IPS-18a (cell line): ENCODE data around the gene ALDH4A1.

ENCODE experiments used
- H3K27ac ChIP-seq: one replicate; pipeline ENCODE4 v1.5.1; 2013; ENCODE audit warnings: low read length
- H3K27me3 ChIP-seq: one replicate; pipeline ENCODE4 v1.6.1; 2013; ENCODE audit warnings: mild to moderate bottlenecking, low read length; ENCODE audit not compliant: control insufficient read depth, insufficient read depth
- H3K36me3 ChIP-seq: one replicate; pipeline ENCODE4 v1.6.1; 2013; ENCODE audit warnings: low read depth, low read length; ENCODE audit not compliant: control insufficient read depth
- H3K4me1 ChIP-seq: one replicate; pipeline ENCODE4 v1.6.1; 2013; ENCODE audit warnings: low read depth, low read length; ENCODE audit not compliant: control insufficient read depth
- H3K4me3 ChIP-seq: one replicate; pipeline ENCODE4 v1.5.1; 2013; ENCODE audit warnings: low read length
- H3K9ac ChIP-seq: one replicate; pipeline ENCODE4 v1.6.1; 2013; ENCODE audit warnings: mild to moderate bottlenecking, low read length, moderate library complexity
- H3K9me3 ChIP-seq: one replicate; pipeline ENCODE4 v1.6.1; 2013; ENCODE audit warnings: low read depth, low read length; ENCODE audit not compliant: control insufficient read depth

Gene ALDH4A1

GRCh38 chr1:18868801-18869424 lies 33.4 kb downstream of the ALDH4A1 start:
- Histone ChIP-seq H3K9me3 (no peaks in the 10 kb centered on the region), H3K4me3 (no peak overlapping the region), H3K27me3 (no peaks in the 10 kb centered on the region), H3K9ac (no peak overlapping the region), H3K4me1 (no peaks in the 10 kb centered on the region), H3K36me3 (no peaks in the 10 kb centered on the region), H3K27ac (no peak overlapping the region)

GRCh38 chr1:18868354-18868753 lies 34.0 kb downstream of the ALDH4A1 start:
- no peak overlapping the region for H3K9ac ChIP-seq
- no peaks in the 10 kb centered on the region for H3K36me3 ChIP-seq
- H3K27ac ChIP-seq, result no peak overlapping the region
- H3K4me3 ChIP-seq, result no peak overlapping the region
- no peaks in the 10 kb centered on the region for H3K4me1 ChIP-seq
- H3K27me3 ChIP-seq, result no peaks in the 10 kb centered on the region
- H3K9me3 ChIP-seq, result no peaks in the 10 kb centered on the region

GRCh38 chr1:18866846-18867245 lies 35.5 kb downstream of the ALDH4A1 start:
- Histone ChIP-seq H3K27me3 (no peaks in the 10 kb centered on the region), H3K9ac (no peak overlapping the region), H3K4me1 (no peaks in the 10 kb centered on the region), H3K4me3 (no peak overlapping the region), H3K9me3 (no peaks in the 10 kb centered on the region), H3K36me3 (no peaks in the 10 kb centered on the region), H3K27ac (no peak overlapping the region)

GRCh38 chr1:18866314-18866713 lies 36.0 kb downstream of the ALDH4A1 start:
- Histone ChIP-seq H3K9ac (no peak overlapping the region), H3K4me1 (no peaks in the 10 kb centered on the region), H3K27me3 (no peaks in the 10 kb centered on the region), H3K9me3 (no peaks in the 10 kb centered on the region), H3K27ac (no peak overlapping the region), H3K36me3 (no peaks in the 10 kb centered on the region), H3K4me3 (no peak overlapping the region)

GRCh38 chr1:18865176-18865575 lies 37.2 kb downstream of the ALDH4A1 start:
- no peak overlapping the region for H3K4me3 ChIP-seq
- H3K36me3 ChIP-seq, result no peaks in the 10 kb centered on the region
- no peaks in the 10 kb centered on the region for H3K4me1 ChIP-seq
- no peak overlapping the region for H3K27ac ChIP-seq
- no peaks in the 10 kb centered on the region for H3K27me3 ChIP-seq
- H3K9ac ChIP-seq, result no peak overlapping the region
- no peaks in the 10 kb centered on the region for H3K9me3 ChIP-seq

GRCh38 chr1:18861590-18861989 lies 40.8 kb downstream of the ALDH4A1 start:
- Histone ChIP-seq H3K27me3 (no peaks in the 10 kb centered on the region), H3K9me3 (no peaks in the 10 kb centered on the region), H3K36me3 (no peaks in the 10 kb centered on the region), H3K9ac (no peak overlapping the region), H3K27ac (no peak overlapping the region), H3K4me1 (no peaks in the 10 kb centered on the region), H3K4me3 (no peak overlapping the region)

GRCh38 chr1:18861082-18861481 lies 41.3 kb downstream of the ALDH4A1 start:
- no peaks in the 10 kb centered on the region for H3K4me1 ChIP-seq
- no peak overlapping the region for H3K27ac ChIP-seq
- no peaks in the 10 kb centered on the region for H3K27me3 ChIP-seq
- no peaks in the 10 kb centered on the region for H3K36me3 ChIP-seq
- H3K9me3 ChIP-seq, result no peaks in the 10 kb centered on the region
- H3K4me3 ChIP-seq, result no peak overlapping the region
- H3K9ac ChIP-seq, result no peak overlapping the region

- Histone ChIP-seq H3K9me3 (no peaks in the 10 kb centered on the region), H3K4me1 (no peaks in the 10 kb centered on the region), H3K27me3 (no peaks in the 10 kb centered on the region), H3K27ac (no peak within 1 kb of the TSS), H3K4me3 (no peak within 1 kb of the TSS), H3K36me3 (no peaks in the 10 kb centered on the region), H3K9ac (no peak within 1 kb of the TSS)
Observed at GRCh38 chr1:18859560-18859959, 42.8 kb downstream of the ALDH4A1 start, which contains the start of gene TAS1R2. Gene TAS1R2, minus strand, starts transcription at chr1:18859660. Its CDS starts 0 bp downstream, at chr1:18859660.

- H3K27ac ChIP-seq, result no peak overlapping the region
- no peaks in the 10 kb centered on the region for H3K9me3 ChIP-seq
- no peaks in the 10 kb centered on the region for H3K27me3 ChIP-seq
Observed at GRCh38 chr1:18858070-18858688, 44.2 kb downstream of the ALDH4A1 start.

GRCh38 chr1:18856435-18856834 lies 45.9 kb downstream of the ALDH4A1 start:
- Histone ChIP-seq H3K4me1 (no peaks in the 10 kb centered on the region), H3K4me3 (no peak overlapping the region), H3K9ac (no peak overlapping the region), H3K27me3 (peaks cover 3% of the 10 kb centered on the region), H3K9me3 (no peaks in the 10 kb centered on the region), H3K36me3 (no peaks in the 10 kb centered on the region), H3K27ac (no peak overlapping the region)

More at GRCh38 chr1:18858070-18858688, 44.2 kb downstream of the ALDH4A1 start:
- Histone ChIP-seq H3K36me3 (no peaks in the 10 kb centered on the region), H3K4me3 (no peak overlapping the region), H3K9ac (no peak overlapping the region), H3K4me1 (no peaks in the 10 kb centered on the region)

GRCh38 chr1:18855573-18855972 lies 46.8 kb downstream of the ALDH4A1 start:
- H3K27ac ChIP-seq, result no peak overlapping the region
- H3K4me1 ChIP-seq, result no peaks in the 10 kb centered on the region
- no peaks in the 10 kb centered on the region for H3K36me3 ChIP-seq
- peaks cover 3% of the 10 kb centered on the region for H3K27me3 ChIP-seq
- H3K9me3 ChIP-seq, result no peaks in the 10 kb centered on the region
- no peak overlapping the region for H3K9ac ChIP-seq
- H3K4me3 ChIP-seq, result no peak overlapping the region
